ENCODE results near the gene DBN1. TPM values are rescaled to one million over a fixed set of nuclear protein-coding genes. Genes with fewer than 3 reads are reported as not detected.
A peak's percentile ranks its signal among the peaks of the same experiment; 100 is the strongest.

Gene DBN1
- total and polyA plus RNA-seq, 2 of the 8 experiments (the other 6 are each of a cell fraction or from before 2014, with no cell fraction given) = 168 to 333 TPM

GRCh38 chr5:177452688-177453638, 20.5 kb downstream of the DBN1 start:
- peaks cover 0 to 10% (median 8%) of the 10 kb centered on the region in 4 experiments; a peak in 3 of 7 replicates for H3K27me3 ChIP-seq (replicated peaks in 1 of 4; ENCODE audit: control insufficient read depth in 3 of 4, extremely low read depth in 1 of 4, insufficient read depth in 3 of 4, low read length in 3 of 4)
- H3K56ac ChIP-seq (replicated peaks; ENCODE audit: insufficient read length, low read depth, low read length) = no peak overlapping the region
- H2BK15ac ChIP-seq (ENCODE audit: low read length) = no peak overlapping the region
- WGBS, 2 experiments (ENCODE audit: extremely low coverage in 1 of 2, insufficient coverage in 1 of 2, insufficient read length in 1 of 2, insufficient replicate concordance in 2 of 2, low coverage in 1 of 2, low lambda C conversion rate in 2 of 2, missing lambda C conversion rate in 1 of 2) = 82% methylated on average over 17 of the region's 17 CpGs; no CpG with 5 or more reads in 1 of the 2 experiments
- H4K91ac ChIP-seq (replicated peaks; ENCODE audit: insufficient read length, low read length) = no peak overlapping the region
- no peak overlapping the region for H4K8ac ChIP-seq (ENCODE audit: extremely low read depth, insufficient read depth, low read length)
- peaks cover 15% of the 10 kb centered on the region; the same call in 1 of the 2 replicates for H3K23me2 ChIP-seq (ENCODE audit: low read depth, low read length)
- no peak overlapping the region for H2BK120ac ChIP-seq (replicated peaks; ENCODE audit: low read depth, low read length)
- no peak overlapping the region for H3K23ac ChIP-seq (ENCODE audit: insufficient read length)
- CTCF ChIA-PET (ENCODE audit: partially characterized antibody) = interaction anchor here (0.9 to 23.6 kb wide), 24 partner anchors 12 to 339 kb away, joined by 3 to 430 read pairs (median 6); partner anchors contain the start of genes F12, MXD3, PFN3 and PRR7
- no peaks in the 10 kb centered on the region for H3K79me2 ChIP-seq (ENCODE audit: control insufficient read depth in 1 of 2, insufficient read depth in 2 of 2, low read length in 2 of 2)
- H3K79me1 ChIP-seq (ENCODE audit: low read depth, low read length) = no peaks in the 10 kb centered on the region; the same call in 1 of the 2 replicates
- H3K9me3 ChIP-seq (ENCODE audit: insufficient read depth in 2 of 2, low read depth in 1 of 2, low read length in 1 of 2) = no peaks in the 10 kb centered on the region
- no peak overlapping the region for H2BK20ac ChIP-seq (ENCODE audit: low read length)
- no peak overlapping the region for H2AFZ ChIP-seq (ENCODE audit: low read length)
- no peak overlapping the region for H2AK5ac ChIP-seq (ENCODE audit: low read depth, low read length)
- H3K36me3 ChIP-seq (ENCODE audit: control insufficient read depth in 2 of 4, insufficient read depth in 4 of 4, low read length in 3 of 4) = peaks cover 4 to 11% (median 9%) of the 10 kb centered on the region in 4 experiments; a peak in 7 of 8 replicates
- H3K14ac ChIP-seq (ENCODE audit: insufficient read length) = no peak overlapping the region
- no peak for DNase-seq (ENCODE audit: low read depth in 1 of 2, low spot score in 2 of 2)
- H3K9ac ChIP-seq (replicated peaks in 1 of 4; ENCODE audit: extremely low read depth in 1 of 4, low read depth in 3 of 4, low read length in 3 of 4) = no peak overlapping the region
- H3K27ac ChIP-seq (ENCODE audit: low read depth, low read length) = no peak overlapping the region
- no peak overlapping the region for H3K4ac ChIP-seq (replicated peaks; ENCODE audit: insufficient read length, low read depth, low read length)
- no peak for FAIRE-seq
- H2BK12ac ChIP-seq (ENCODE audit: low read depth, low read length) = 0 out of 2 replicates have a peak overlapping the region, but pooled peaks have one; percentile 88
- H2BK5ac ChIP-seq (ENCODE audit: low read depth, low read length) = no peak overlapping the region
- POLR2A ChIA-PET (ENCODE audit: partially characterized antibody) = interaction anchor here (0.6 to 67.5 kb wide), 15 partner anchors 16 to 148 kb away, joined by 3 to 3349 read pairs (median 5); partner anchors contain the start of genes DBN1, DOK3, GRK6 and PDLIM7
- H3K18ac ChIP-seq (ENCODE audit: extremely low read depth, low read length) = no peak overlapping the region
- H3K4me1 ChIP-seq (replicated peaks in 1 of 4; ENCODE audit: control insufficient read depth in 3 of 4, insufficient read depth in 4 of 4, low read length in 3 of 4) = peaks cover 0 to 28% (median 15%) of the 10 kb centered on the region in 4 experiments; a peak in 6 of 7 replicates
- H3K4me2 ChIP-seq (ENCODE audit: insufficient read depth in 1 of 2, low read depth in 2 of 2, low read length in 2 of 2) = peak overlapping the region; percentile 81 to 93; a peak in 2 of 4 replicates
- H3K4me3 ChIP-seq (ENCODE audit: extremely low read depth in 1 of 4, insufficient read depth in 2 of 4, low read depth in 3 of 4, low read length in 4 of 4) = peak overlapping the region in 1 of 4 experiments; percentile 77; a peak in 3 of 8 replicates
- peaks cover 10 to 11% of the 10 kb centered on the region in 2 experiments for H4K20me1 ChIP-seq (replicated peaks in 1 of 2; ENCODE audit: control insufficient read depth in 1 of 2, insufficient read depth in 2 of 2, low read length in 2 of 2)
- no peak overlapping the region for H4K5ac ChIP-seq (ENCODE audit: insufficient read length, low read depth, low read length)
- TF ChIP-seq SIN3A (conservative IDR thresholded peaks at IDR 0.05 in 1 of 2, IDR thresholded peaks at IDR 0.05 in 1 of 2; ENCODE audit: low read depth in 1 of 2, low read length in 2 of 2) (no peak), RAD21 (IDR thresholded peaks at IDR 0.05 in 1 of 2, conservative IDR thresholded peaks at IDR 0.05 in 1 of 2; ENCODE audit: low read depth in 2 of 2, low read length in 2 of 2) (0 out of 4 replicates have a peak, but pooled peaks of 1 of the 2 experiments have one; percentile 1), EZH2 (IDR thresholded peaks at IDR 0.05; ENCODE audit: low read depth, low read length, severe bottlenecking) (no peak), SP4 (IDR thresholded peaks at IDR 0.05; ENCODE audit: low read length) (no peak), USF2 (IDR thresholded peaks at IDR 0.05; ENCODE audit: low read length) (no peak), ATF3 (IDR thresholded peaks at IDR 0.05; ENCODE audit: insufficient read depth, low read depth, low read length) (no peak), ASH2L (IDR thresholded peaks at IDR 0.05; ENCODE audit: low read length) (no peak)
